ENCODE data around the gene CPEB3.
A peak's percentile ranks its signal among the peaks of the same experiment; 100 is the strongest.
"Not testable (repeated sequence)": the region's sequence is repeated elsewhere in the genome, so short reads cannot be mapped to it uniquely, and the experiment has no call there.

CPEB3 gene

DNA sequence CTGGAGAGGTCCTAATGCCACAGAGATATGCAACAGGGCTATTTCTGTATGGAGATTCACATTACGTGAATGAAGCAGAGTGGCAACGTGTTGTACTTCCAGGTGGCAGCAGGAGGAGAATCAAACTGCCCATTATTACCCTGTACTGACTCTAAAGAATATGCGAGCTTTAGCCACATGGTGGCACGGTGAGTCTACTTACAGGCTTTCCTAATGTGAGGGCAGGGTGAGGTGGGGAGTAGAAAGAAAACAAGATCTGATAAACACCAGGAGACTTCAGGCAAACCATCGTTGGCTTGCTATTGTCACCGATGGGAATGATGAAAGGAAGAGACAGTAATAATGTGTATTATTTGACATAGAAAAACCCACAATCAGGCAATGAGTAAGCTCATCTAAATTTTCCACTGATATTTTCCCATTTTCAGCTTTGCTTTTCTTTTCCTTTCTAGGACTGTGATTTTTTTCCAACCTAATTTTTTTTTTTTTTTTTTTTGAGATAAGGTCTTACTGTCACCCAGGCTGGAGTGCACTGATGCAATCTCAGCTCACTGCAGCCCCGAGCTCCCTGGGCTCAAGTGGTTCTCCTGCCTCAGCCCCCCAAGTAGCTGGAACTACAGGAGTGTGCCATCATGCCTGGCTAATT, 203.0 kb downstream of the CPEB3 start:
- peak; percentile 50 for DNase-seq

DNA sequence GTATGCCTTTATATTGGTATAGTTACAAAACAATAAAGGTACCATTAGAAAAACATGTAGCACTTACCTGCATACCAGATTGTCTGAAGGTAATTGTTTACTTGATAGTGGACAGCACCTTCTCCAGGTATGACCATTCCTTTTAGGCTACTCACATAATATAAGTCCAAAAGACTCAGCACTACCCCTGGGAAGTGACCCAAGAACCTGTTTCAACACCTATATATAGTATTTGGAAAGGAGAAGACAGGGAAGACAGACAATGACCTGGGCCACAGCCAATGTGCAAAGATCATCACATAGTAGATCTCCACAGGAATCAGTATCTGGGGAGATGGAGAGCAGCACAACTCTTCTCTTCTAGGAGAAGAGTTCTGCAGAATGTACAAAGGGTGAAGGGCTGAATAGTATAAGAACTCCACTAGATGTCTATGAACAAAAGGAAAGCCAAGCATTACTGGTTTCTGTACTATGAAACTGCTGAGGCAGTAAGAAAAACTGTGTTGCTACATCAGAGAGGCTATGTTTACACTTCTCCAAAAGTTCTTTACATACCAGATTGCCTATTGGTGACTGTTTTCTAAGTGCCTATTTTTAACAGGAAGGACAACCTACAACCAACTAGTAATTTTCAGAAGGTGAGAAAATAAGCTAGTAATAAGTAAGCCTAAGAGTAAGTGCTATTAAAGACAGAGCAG, 208.1 kb downstream of the CPEB3 start:
- DNase-seq: no peak

DNA sequence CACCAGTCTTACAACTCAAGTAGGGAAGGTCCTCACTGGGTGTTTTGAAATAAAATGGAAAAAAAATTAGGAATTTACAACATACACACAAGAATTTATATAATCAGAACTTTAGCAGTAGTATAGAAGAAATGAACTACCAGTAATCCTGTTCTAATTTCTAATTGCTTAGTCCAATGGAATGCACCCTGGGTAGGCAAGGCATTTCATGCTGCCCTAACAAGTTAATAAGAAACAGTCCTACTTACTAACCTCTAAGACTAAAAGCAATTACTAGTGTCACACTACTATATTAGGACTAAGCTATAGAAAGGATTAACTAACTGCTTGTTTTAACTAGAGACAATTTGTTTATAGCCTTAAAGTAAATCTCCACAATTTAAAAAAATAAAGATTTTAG, 209.2 kb downstream of the CPEB3 start:
- DNase-seq: no peak

DNA sequence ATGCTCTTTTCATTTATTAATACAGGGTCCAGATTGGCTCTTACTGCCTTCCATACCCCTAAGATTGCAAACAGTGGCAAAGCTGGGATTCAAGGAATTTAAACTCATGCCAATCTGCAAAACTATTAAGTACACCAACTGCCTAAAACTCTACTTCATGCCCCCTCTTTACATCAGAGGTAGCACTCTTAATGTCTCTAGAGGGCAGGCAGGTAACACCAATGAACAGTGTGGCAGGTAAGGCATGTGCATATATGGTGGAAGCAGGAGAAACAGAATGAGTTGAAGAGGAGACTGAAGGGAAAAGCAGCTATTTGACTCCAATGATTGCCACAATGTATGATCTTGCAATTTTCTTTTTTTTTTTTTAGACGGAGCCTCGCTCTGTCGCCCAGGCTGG, 210.6 kb downstream of the CPEB3 start:
- no peak for DNase-seq

- no peak for DNase-seq
These were observed 211.9 kb downstream of the CPEB3 start for GRCh38 chr10:92079003-92079402.

- no peak for DNase-seq
These were observed 214.2 kb downstream of the CPEB3 start for GRCh38 chr10:92076722-92077121.

DNA sequence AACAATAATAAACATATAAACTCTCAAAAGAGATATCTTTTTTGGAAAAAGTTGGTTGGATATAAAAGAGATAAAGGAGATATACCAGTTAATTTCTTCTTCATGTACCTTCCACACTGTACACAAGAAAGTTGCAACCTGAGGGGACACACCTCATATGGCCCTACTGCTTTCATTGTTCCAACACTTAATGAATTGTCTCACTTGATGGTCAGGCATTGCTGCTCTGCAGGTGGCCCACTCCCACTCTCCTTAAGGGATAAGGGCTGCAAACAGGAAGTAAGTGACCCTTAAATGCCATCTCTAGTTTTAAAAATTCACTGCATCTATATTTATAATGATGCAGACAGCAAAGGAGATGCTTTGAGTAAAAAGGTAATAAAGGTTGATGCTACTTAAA, 215.0 kb downstream of the CPEB3 start:
- DNase-seq: no peak

DNA sequence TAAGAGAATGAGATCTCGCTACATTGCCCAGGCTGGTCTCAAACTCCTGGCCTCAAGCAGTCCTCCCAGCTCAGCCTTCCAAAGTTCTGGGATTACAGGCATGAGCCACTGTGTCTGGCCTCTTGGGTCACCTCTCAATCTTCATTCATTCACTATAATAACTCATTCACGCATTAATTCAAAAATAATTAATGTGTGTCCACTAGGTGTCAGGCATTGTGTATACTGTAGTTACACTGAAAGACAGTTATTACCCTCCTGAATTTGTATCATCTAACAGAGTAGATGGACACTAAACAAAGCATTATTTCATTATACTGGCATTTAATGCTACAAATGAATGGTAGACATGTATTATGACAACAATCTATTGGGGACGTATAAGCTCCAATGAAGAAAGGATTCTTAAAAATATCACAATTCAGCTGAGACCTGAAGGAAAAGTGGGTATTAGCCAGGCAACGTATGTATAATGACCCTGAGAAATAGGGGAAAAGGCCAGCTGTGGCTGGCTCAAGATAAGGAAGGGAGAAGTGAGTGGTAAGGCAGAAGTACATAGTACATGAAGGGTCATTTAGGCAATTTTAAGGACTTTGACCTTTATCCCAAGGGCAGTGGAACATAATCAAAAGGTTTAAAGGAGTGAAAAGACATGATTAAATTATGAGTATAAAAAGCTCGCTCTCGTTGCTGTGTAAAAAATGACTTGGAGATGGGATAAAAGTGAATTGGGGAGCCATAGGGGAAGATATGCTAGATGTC, 216.6 kb downstream of the CPEB3 start:
- DNase-seq: no peak

DNA sequence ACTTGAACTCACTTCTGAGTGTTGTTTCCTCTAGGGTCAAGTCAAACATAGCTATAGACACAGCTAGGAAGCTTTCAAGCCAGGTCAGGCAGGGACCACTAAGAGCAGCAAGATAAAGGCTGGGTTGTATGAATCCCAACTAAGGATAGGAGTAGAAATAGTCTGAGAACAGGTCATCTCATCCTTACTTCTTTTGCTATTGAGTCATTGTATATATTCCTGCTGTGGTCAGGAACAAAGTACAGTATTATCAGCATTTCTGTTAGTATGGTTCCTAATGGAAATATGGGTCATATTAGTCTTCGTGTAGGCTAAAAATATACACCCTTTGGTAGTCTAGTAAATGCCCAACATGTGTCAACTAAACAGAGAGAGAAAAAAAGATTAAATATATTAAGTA, 222.0 kb downstream of the CPEB3 start:
- DNase-seq: no peak

- no peak for DNase-seq
These were observed 224.5 kb downstream of the CPEB3 start for GRCh38 chr10:92066386-92066785.

DNA sequence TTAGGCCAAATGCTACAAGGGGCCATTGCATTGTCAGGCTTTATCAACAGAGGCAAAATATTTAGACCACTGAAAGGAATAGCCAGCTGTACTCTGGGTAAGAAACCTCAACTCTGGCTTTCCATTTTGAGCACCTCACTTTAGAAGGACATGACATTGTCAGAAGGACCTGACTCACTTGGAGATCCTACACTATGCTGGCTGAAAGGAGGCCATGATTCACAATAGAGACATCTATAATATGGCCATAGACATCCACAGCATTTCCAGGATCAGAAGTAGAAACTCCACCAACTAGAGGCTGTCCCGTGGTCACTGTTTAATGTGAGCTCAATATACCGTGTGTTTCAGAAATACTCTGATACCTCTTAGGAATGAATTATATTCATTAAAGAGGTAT, 226.4 kb downstream of the CPEB3 start:
- DNase-seq: no peak

DNA sequence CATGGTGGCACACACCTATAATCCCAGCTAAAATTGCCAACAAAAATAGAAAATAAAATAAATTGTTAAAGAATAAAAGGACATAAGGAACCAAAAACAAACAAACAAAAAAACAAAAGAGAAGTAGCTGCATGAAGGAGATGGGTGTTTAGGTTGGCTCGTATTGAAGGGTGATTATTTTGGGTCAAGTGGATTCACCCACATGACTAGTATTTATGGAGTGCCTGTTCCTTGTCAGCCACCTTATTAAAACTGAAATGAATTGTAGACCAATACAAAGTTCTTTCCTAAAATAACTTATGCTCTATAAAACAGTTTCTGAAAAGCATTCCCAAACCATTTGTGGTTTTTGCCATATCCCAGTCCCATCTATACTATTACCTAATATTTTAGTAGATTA, 228.6 kb downstream of the CPEB3 start:
- no peak for DNase-seq

- DNase-seq: no peak
These were observed 236.1 kb downstream of the CPEB3 start for GRCh38 chr10:92054807-92055206.

- DNase-seq: no peak
These were observed 238.1 kb downstream of the CPEB3 start for GRCh38 chr10:92052741-92053140.

DNA sequence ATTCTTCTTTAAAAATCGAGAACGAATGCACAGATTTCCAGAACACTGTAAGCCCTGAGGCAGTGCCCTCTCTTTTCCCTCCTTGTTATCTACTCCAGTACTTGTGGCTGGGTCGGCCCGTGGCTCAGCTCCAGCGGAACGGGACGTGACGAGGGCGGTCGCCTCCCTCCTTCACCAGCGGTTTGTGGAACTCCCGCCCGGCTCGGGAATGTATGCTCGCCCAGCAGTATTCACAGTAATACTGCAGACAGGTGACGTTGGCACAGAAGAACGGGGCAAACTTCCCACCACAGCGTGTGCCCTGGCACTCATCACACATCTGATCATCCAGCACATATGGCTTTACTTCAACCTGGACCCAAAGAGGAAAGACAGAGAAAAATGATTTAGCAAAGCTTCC, 238.8 kb downstream of the CPEB3 start:
- DNase-seq: no peak

GRCh38 chr10:92047215-92047614, 243.7 kb downstream of the CPEB3 start:
- no peak for DNase-seq

DNA sequence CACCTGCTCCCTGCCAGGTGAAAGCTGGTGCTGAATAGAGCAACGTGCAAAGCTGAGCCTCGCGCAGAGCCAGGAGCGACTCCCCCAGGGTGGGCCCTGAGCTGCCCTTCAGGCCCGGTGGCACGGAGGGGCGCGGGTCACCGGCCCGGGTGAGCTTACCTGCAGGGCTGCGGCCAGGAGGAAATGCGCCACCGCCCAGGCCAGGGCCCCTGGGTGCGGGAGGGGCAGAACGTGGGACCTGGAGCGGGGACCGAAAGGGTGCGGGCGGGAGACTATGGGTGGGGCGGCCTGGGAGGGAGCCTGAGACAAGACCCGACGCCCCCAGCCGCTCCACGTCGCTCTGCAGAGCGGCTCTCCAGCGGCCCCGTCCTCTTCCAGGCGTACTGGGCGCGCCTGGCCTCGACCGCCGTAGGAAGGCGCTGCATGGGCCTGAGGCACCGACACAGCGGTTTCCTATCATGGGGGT, 245.2 kb downstream of the CPEB3 start:
- DNase-seq: no peak

DNA sequence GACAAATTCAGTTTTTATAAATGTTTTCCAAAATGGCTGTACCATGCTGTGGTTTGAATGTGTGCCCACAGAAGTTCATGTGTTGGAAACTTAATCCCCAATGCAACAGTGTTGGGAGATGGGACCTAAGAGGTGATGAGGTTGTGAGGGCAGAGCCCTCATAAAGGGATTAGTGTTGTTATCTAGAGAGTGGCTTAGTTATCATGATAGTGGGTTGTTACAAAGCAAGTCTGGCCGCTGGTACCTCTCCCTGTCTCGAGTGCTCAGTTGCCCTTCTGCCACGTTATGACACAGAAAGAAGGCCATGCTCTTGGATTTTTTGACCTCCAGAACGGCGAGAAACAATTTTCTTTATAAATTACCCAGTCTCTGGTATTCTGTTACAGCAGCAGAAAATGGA, 248.3 kb downstream of the CPEB3 start:
- DNase-seq: no peak

- no peak for DNase-seq
These were observed 251.9 kb downstream of the CPEB3 start for GRCh38 chr10:92038949-92039348.

GRCh38 chr10:92033070-92033469, 257.8 kb downstream of the CPEB3 start:
- DNase-seq: not testable (repeated sequence)

DNA sequence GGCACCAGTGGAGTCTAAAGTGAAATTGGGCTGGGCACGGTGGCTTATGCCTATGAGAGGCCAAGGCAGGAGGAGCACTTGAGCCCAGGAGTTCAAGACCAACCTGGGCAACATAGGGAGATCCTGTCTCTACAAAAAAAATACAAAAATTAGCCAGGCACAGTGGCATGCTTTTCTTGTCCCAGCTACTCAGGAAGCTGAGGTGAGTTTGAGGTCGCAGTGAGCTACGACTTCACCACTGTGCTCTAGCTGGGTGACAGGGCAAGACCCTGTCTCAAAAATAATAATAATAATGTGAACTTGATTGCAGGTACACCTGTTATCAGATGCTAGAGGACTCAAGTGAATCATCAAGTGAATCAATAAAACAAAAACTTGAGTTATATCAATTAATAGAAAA, 259.3 kb downstream of the CPEB3 start:
- DNase-seq: no peak

DNA sequence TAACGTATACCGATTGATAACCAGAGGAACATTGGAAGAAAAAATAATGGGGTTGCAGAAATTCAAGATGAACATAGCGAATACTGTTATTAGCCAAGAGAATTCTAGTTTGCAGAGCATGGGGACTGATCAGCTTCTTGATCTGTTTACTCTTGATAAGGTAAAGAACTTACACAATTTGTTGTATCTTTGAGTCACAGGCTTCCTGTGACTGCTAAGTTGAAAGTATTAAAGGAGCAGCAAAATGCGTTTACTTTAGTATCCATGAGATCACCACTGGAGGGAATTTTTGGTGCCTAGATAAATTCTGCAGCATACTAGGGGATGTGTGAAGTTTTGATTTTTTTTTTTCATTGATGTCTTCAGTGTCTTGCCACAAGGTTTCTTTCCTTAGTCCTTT, 263.7 kb downstream of the CPEB3 start:
- DNase-seq: no peak

DNA sequence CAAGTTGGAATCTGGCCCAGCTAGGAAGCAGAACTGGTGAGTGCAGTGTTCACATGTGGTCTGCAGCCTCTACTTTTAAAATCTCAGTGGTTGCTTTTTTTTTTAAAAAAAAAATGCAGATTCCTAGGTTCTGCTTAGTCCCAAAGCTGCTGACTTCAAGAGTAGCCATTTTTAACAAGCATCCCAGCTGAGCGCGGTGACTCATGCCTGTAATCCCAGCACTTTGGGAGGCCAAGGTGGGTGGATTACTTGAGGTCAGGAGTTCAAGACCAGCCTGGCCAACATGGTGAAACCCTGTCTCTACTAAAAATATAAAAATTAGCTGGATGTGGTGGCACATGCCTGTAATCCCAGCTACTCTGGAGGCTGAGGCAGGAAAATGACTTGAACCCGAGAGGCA, 265.5 kb downstream of the CPEB3 start:
- DNase-seq: not testable (repeated sequence)

GRCh38 chr10:92024700-92025099, 266.2 kb downstream of the CPEB3 start:
- no peak for DNase-seq
